ENCODE results near the gene VRK2. TPM values are rescaled to one million over a fixed set of nuclear protein-coding genes. Genes with fewer than 3 reads are reported as not detected.
A peak's percentile ranks its signal among the peaks of the same experiment; 100 is the strongest.

VRK2 gene
- total and polyA plus RNA-seq, 4 donors = 7.5 to 19.6 (median 9.6) TPM

- Histone ChIP-seq H3K4me1 (ENCODE audit: control insufficient read depth, insufficient read depth, low read length) (no peaks in the 10 kb centered on the region), H3K9me3 (ENCODE audit: control insufficient read depth, insufficient read depth, low read length) (no peaks in the 10 kb centered on the region), H3K27ac (ENCODE audit: low read depth, low read length) (no peak overlapping the region), H3K4me3 (ENCODE audit: low read depth, low read length) (no peak overlapping the region), H3K27me3 (ENCODE audit: control insufficient read depth, insufficient read depth, low read length) (no peaks in the 10 kb centered on the region), H3K36me3 (ENCODE audit: control insufficient read depth, insufficient read depth, low read length) (no peaks in the 10 kb centered on the region)
- no peak for DNase-seq (ENCODE audit: low read depth in 4 of 6, low spot score in 6 of 6)
- no CpG with 5 or more reads among the region's 3 CpGs for WGBS (ENCODE audit: insufficient coverage)
These were observed 75.4 kb downstream of the VRK2 start for GRCh38 chr2:58122040-58122439.

- H3K27me3 ChIP-seq (ENCODE audit: control insufficient read depth, insufficient read depth, low read length) = no peaks in the 10 kb centered on the region
- no peak overlapping the region for H3K4me3 ChIP-seq (ENCODE audit: low read depth, low read length)
- no CpG with 5 or more reads among the region's 3 CpGs for WGBS (ENCODE audit: insufficient coverage)
- no peak overlapping the region for H3K27ac ChIP-seq (ENCODE audit: low read depth, low read length)
- DNase-seq (ENCODE audit: low read depth in 4 of 6, low spot score in 6 of 6) = no peak
- no peaks in the 10 kb centered on the region for H3K9me3 ChIP-seq (ENCODE audit: control insufficient read depth, insufficient read depth, low read length)
- H3K4me1 ChIP-seq (ENCODE audit: control insufficient read depth, insufficient read depth, low read length) = no peaks in the 10 kb centered on the region
- H3K36me3 ChIP-seq (ENCODE audit: control insufficient read depth, insufficient read depth, low read length) = no peaks in the 10 kb centered on the region
These were observed 75.9 kb downstream of the VRK2 start for GRCh38 chr2:58122540-58122939.

- WGBS (ENCODE audit: insufficient coverage) = no CpG with 5 or more reads among the region's 3 CpGs
- Histone ChIP-seq H3K36me3 (ENCODE audit: control insufficient read depth, insufficient read depth, low read length) (no peaks in the 10 kb centered on the region), H3K9me3 (ENCODE audit: control insufficient read depth, insufficient read depth, low read length) (no peaks in the 10 kb centered on the region), H3K27me3 (ENCODE audit: control insufficient read depth, insufficient read depth, low read length) (no peaks in the 10 kb centered on the region), H3K4me3 (ENCODE audit: low read depth, low read length) (no peak overlapping the region), H3K27ac (ENCODE audit: low read depth, low read length) (no peak overlapping the region), H3K4me1 (ENCODE audit: control insufficient read depth, insufficient read depth, low read length) (no peaks in the 10 kb centered on the region)
- DNase-seq (ENCODE audit: low read depth in 4 of 6, low spot score in 6 of 6) = no peak
These were observed 80.5 kb downstream of the VRK2 start for GRCh38 chr2:58127111-58127510.

- DNase-seq (ENCODE audit: low read depth in 4 of 6, low spot score in 6 of 6) = peak in 1 of 6 donors; percentile 55
- no CpG with 5 or more reads among the region's 2 CpGs for WGBS (ENCODE audit: insufficient coverage)
- H3K4me3 ChIP-seq (ENCODE audit: low read depth, low read length) = no peak overlapping the region
- no peaks in the 10 kb centered on the region for H3K4me1 ChIP-seq (ENCODE audit: control insufficient read depth, insufficient read depth, low read length)
- no peaks in the 10 kb centered on the region for H3K36me3 ChIP-seq (ENCODE audit: control insufficient read depth, insufficient read depth, low read length)
- H3K27me3 ChIP-seq (ENCODE audit: control insufficient read depth, insufficient read depth, low read length) = no peaks in the 10 kb centered on the region
- H3K27ac ChIP-seq (ENCODE audit: low read depth, low read length) = no peak overlapping the region
- no peaks in the 10 kb centered on the region for H3K9me3 ChIP-seq (ENCODE audit: control insufficient read depth, insufficient read depth, low read length)
These were observed 83.6 kb downstream of the VRK2 start for GRCh38 chr2:58130238-58130637.

GRCh38 chr2:58131191-58132011 is 84.8 kb downstream of the VRK2 start:
- DNase-seq (ENCODE audit: low read depth in 4 of 6, low spot score in 6 of 6) = peak; percentile 10 to 92 (median 37)
- no peak overlapping the region for H3K27ac ChIP-seq (ENCODE audit: low read depth, low read length)
- no CpG with 5 or more reads among the region's 5 CpGs for WGBS (ENCODE audit: insufficient coverage)
- no peak overlapping the region for H3K4me3 ChIP-seq (ENCODE audit: low read depth, low read length)
- H3K4me1 ChIP-seq (ENCODE audit: control insufficient read depth, insufficient read depth, low read length) = no peaks in the 10 kb centered on the region
- H3K9me3 ChIP-seq (ENCODE audit: control insufficient read depth, insufficient read depth, low read length) = no peaks in the 10 kb centered on the region
- H3K27me3 ChIP-seq (ENCODE audit: control insufficient read depth, insufficient read depth, low read length) = no peaks in the 10 kb centered on the region
- no peaks in the 10 kb centered on the region for H3K36me3 ChIP-seq (ENCODE audit: control insufficient read depth, insufficient read depth, low read length)

GRCh38 chr2:58133395-58133794 is 86.8 kb downstream of the VRK2 start:
- Histone ChIP-seq H3K4me3 (ENCODE audit: low read depth, low read length) (no peak overlapping the region), H3K36me3 (ENCODE audit: control insufficient read depth, insufficient read depth, low read length) (no peaks in the 10 kb centered on the region), H3K27me3 (ENCODE audit: control insufficient read depth, insufficient read depth, low read length) (no peaks in the 10 kb centered on the region), H3K27ac (ENCODE audit: low read depth, low read length) (no peak overlapping the region), H3K9me3 (ENCODE audit: control insufficient read depth, insufficient read depth, low read length) (no peaks in the 10 kb centered on the region), H3K4me1 (ENCODE audit: control insufficient read depth, insufficient read depth, low read length) (no peaks in the 10 kb centered on the region)
- DNase-seq (ENCODE audit: low read depth in 4 of 6, low spot score in 6 of 6) = peak in 1 of 6 donors; percentile 8

GRCh38 chr2:58135861-58136260 is 89.3 kb downstream of the VRK2 start:
- Histone ChIP-seq H3K36me3 (ENCODE audit: control insufficient read depth, insufficient read depth, low read length) (no peaks in the 10 kb centered on the region), H3K27ac (ENCODE audit: low read depth, low read length) (no peak overlapping the region), H3K27me3 (ENCODE audit: control insufficient read depth, insufficient read depth, low read length) (no peaks in the 10 kb centered on the region), H3K4me1 (ENCODE audit: control insufficient read depth, insufficient read depth, low read length) (no peaks in the 10 kb centered on the region), H3K4me3 (ENCODE audit: low read depth, low read length) (no peak overlapping the region), H3K9me3 (ENCODE audit: control insufficient read depth, insufficient read depth, low read length) (no peaks in the 10 kb centered on the region)
- no CpG with 5 or more reads among the region's 2 CpGs for WGBS (ENCODE audit: insufficient coverage)
- DNase-seq (ENCODE audit: low read depth in 4 of 6, low spot score in 6 of 6) = no peak

GRCh38 chr2:58137221-58137620 is 90.6 kb downstream of the VRK2 start:
- DNase-seq (ENCODE audit: low read depth in 4 of 6, low spot score in 6 of 6) = no peak
- no peaks in the 10 kb centered on the region for H3K36me3 ChIP-seq (ENCODE audit: control insufficient read depth, insufficient read depth, low read length)
- H3K9me3 ChIP-seq (ENCODE audit: control insufficient read depth, insufficient read depth, low read length) = no peaks in the 10 kb centered on the region
- H3K27me3 ChIP-seq (ENCODE audit: control insufficient read depth, insufficient read depth, low read length) = no peaks in the 10 kb centered on the region
- H3K27ac ChIP-seq (ENCODE audit: low read depth, low read length) = no peak overlapping the region
- H3K4me1 ChIP-seq (ENCODE audit: control insufficient read depth, insufficient read depth, low read length) = no peaks in the 10 kb centered on the region
- no peak overlapping the region for H3K4me3 ChIP-seq (ENCODE audit: low read depth, low read length)

GRCh38 chr2:58137856-58138255 is 91.2 kb downstream of the VRK2 start:
- peak in 2 of 6 donors; percentile 45 to 78 for DNase-seq (ENCODE audit: low read depth in 4 of 6, low spot score in 6 of 6)
- H3K9me3 ChIP-seq (ENCODE audit: control insufficient read depth, insufficient read depth, low read length) = no peaks in the 10 kb centered on the region
- WGBS (ENCODE audit: insufficient coverage) = no CpG with 5 or more reads among the region's 1 CpG
- H3K36me3 ChIP-seq (ENCODE audit: control insufficient read depth, insufficient read depth, low read length) = no peaks in the 10 kb centered on the region
- no peaks in the 10 kb centered on the region for H3K27me3 ChIP-seq (ENCODE audit: control insufficient read depth, insufficient read depth, low read length)
- no peaks in the 10 kb centered on the region for H3K4me1 ChIP-seq (ENCODE audit: control insufficient read depth, insufficient read depth, low read length)
- H3K4me3 ChIP-seq (ENCODE audit: low read depth, low read length) = no peak overlapping the region
- no peak overlapping the region for H3K27ac ChIP-seq (ENCODE audit: low read depth, low read length)

- DNase-seq (ENCODE audit: low read depth in 4 of 6, low spot score in 6 of 6) = no peak
- no CpG with 5 or more reads among the region's 3 CpGs for WGBS (ENCODE audit: insufficient coverage)
These were observed 91.9 kb downstream of the VRK2 start for GRCh38 chr2:58138396-58139030.

More at GRCh38 chr2:58138396-58139030, 91.9 kb downstream of the VRK2 start:
- H3K4me3 ChIP-seq (ENCODE audit: low read depth, low read length) = no peak overlapping the region
- H3K27me3 ChIP-seq (ENCODE audit: control insufficient read depth, insufficient read depth, low read length) = no peaks in the 10 kb centered on the region
- no peaks in the 10 kb centered on the region for H3K4me1 ChIP-seq (ENCODE audit: control insufficient read depth, insufficient read depth, low read length)
- no peaks in the 10 kb centered on the region for H3K36me3 ChIP-seq (ENCODE audit: control insufficient read depth, insufficient read depth, low read length)
- no peak overlapping the region for H3K27ac ChIP-seq (ENCODE audit: low read depth, low read length)
- H3K9me3 ChIP-seq (ENCODE audit: control insufficient read depth, insufficient read depth, low read length) = no peaks in the 10 kb centered on the region

All from spinal cord (tissue), 10 donors.